NK-92 (cell line): ENCODE data around the gene AQP11.
"Not testable (repeated sequence)": the region's sequence is repeated elsewhere in the genome, so short reads cannot be mapped to it uniquely, and the experiment has no call there.

ENCODE experiments used
- DNase-seq: peaks from one replicate; lab custom pipeline; 2025; ENCODE audit not compliant: unreplicated experiment; lab: John Stamatoyannopoulos, UW

The AQP11 gene, protein sequence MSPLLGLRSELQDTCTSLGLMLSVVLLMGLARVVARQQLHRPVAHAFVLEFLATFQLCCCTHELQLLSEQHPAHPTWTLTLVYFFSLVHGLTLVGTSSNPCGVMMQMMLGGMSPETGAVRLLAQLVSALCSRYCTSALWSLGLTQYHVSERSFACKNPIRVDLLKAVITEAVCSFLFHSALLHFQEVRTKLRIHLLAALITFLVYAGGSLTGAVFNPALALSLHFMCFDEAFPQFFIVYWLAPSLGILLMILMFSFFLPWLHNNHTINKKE

DNA sequence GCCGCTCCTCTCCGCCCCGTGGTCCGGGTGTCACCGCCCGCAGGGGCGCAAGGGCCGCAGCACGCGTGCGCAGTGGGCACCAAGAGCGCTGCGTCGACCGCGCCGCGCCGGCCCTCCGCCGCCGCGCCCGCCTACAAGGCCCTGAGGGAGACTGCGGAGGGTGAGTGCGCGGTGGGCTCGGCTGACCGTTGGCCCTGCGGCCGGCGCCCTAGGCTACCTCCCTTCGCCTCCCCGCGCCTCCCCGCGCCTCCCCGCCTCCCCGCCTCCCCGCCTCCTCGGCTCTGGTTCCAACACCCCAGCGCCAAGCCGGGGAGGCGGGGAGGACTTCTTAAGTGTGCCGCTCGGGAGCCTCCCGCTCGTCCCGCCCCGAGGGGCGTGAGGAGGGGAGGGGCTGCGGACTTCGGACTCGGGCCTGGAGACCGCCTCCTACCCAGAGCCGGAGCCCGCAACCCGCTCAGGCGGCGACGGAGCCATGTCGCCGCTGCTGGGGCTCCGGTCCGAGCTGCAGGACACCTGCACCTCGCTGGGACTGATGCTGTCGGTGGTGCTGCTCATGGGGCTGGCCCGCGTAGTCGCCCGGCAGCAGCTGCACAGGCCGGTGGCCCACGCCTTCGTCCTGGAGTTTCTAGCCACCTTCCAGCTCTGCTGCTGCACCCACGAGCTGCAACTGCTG, at the start of gene AQP11:
AQP11 (plus strand) TSS at position 433 of the 673 bp plus-strand sequence; CDS start at position 473, 40 bp downstream.
- DNase-seq: no peak

DNA sequence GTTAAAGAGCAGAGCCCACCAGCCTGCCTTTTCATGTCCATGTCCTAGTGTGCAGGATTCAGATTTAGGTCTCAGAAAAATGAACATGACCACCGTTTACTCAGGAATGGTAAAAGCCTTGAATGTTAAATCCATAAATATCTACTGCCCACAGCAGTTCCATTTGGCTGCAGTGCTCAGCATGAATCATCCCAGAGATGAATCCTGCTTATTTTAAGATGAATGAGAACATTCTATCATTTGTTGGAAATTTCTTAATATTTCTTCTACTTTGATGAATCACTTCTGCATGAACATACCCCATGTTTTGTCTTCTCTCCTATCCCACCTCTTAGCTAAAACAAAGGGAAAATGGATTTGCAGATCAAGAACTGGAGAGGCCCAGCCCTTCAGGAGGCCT, 47.5 kb upstream of the AQP11 start:
- no peak for DNase-seq

DNA sequence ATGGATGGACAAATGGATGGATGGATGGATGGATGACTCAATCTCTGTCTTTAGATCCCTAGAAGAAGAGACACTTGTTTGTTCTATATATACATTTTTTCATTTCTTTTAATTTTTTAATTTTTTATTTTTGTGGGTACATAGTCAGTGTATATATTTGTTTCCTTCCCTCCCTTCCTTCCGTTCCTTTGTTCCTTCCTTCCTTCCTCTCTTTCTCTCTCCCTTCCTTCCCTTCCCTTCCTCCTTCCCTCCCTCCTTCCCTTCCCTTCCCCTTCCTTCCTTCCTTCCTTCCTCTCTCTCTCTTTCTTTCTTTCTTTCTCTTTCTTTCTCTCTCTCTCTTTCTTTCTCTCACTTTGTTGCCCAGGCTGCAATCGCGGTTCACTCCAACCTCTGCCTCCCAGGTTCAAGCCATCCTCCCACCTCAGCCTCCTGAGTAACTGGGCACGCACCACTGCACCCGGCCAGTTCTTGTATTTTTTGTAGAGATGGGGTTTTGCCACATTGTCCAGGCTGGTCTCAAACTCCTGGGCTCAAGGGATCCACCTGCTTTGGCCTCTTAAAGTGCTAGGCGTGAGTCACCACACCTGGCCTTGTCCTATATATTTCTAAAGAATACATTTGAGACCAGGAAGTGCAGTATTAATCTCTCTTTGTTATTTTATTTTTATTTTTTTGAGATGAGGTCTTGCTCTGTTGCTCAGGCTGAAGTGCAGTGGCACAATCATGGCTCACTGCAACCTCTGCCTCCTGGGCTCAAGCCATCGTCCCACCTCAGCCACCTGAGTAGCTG, 42.5 kb upstream of the AQP11 start:
- no peak for DNase-seq

DNA sequence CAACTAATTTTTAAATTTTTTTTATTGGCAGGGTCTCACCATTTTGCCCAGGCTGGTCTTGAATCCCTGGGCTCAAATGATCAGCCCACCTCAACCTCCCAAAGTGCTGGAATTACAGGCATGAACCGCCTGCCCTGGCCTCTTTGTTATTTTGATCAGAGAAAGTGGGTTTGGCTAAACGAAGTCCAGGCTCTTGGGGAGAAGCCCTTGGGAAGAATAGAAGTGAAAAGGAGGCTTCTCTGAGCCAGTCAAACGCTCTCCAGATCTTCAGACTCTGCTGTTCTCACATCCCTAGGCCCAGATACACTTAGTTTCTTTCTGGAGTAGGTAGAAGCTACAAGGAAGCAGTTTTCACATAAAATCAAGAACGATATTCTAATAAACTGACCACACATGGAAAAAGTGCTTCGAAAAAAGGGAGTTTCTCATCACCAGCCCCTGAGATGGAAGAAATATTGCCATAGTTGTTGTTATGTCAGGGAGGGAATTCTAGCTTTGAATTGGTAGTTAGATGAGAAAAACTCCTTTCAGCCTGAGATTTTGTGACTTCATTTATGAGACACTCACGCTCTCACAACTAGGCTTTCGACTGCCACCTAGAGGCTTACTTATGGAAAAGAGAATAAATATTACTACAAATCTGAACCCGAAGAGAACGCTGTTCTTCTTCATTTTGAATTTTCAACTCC, 41.7 kb upstream of the AQP11 start:
- no peak for DNase-seq

DNA sequence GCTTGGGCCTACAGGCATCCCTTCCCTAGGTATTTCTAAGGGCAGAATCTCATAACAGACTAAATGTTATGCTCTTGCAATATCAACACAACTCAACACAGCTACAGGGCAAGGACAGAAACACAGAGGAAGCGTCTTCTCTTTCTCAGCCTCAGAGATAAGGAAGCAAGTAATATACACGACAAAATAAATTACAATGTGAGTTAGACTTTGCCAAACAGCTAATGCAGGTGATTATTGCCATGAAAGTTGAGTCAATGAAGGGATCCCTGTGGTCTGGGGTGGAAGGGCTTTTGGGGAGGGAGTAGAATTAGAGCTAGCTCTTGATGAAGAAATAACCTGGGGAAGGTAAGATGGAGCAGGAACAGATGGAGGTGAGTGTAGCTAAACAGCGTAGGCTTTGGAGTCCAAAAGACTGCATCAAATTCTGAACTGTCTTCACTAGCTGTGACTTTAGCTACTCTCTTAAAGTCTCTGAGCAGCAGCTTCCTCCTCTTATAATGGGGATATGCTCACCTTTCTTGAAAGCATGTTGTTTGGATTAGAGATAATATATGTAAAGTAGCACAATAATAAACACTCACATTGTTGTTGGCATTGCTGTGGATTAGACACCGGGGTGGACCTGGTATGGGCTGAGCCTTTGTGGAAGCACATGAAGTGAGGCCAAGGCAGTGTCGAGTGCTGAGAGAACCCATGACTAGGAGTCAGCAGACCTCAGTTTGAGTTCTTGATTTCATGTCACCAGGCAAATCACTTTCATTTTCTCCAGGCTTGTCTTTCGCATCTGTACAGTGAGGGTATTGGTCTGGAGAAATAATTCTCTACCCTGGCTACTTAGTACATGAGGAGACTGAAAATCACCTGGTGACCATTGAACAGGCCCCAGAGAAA, 41.0 kb upstream of the AQP11 start:
- DNase-seq: no peak

DNA sequence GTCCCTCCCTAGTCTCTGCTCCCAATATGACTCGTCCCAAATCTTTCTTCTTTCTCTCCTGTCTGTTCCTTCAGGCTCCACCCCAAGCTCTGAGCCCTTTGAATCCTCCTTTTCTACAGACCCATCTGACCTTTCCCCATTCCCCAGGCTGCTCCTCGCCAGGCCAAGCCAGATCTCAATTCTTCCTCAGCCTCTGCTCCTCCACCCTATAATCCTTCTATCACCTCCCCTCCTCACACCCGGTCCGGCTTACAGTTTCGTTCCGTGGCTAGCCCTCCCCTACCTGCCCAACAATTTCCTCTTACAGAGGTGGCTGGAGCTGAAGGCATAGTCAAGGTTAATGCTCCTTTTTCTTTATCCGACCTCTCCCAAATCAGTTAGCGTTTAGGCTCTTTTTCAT, 38.3 kb upstream of the AQP11 start:
- DNase-seq: not testable (repeated sequence)

DNA sequence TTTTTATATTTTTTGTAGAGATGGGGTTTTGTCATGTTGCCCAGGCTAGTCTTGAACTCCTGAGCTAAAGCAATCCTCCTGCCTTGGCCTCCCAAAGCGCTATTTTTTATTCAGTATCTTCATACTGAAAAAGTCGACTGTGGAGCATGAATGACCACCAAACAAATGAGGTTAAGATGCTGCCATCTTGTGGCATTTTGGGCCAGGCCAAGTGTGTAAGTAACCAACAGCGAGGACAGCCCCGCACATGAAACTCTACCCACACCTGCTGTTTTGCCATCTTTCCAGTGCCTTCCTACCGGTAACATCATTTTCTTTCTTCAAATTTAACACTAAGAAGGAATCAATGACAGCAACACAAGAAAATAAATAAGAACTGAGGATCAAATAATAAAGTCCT, 32.2 kb upstream of the AQP11 start:
- DNase-seq: no peak

DNA sequence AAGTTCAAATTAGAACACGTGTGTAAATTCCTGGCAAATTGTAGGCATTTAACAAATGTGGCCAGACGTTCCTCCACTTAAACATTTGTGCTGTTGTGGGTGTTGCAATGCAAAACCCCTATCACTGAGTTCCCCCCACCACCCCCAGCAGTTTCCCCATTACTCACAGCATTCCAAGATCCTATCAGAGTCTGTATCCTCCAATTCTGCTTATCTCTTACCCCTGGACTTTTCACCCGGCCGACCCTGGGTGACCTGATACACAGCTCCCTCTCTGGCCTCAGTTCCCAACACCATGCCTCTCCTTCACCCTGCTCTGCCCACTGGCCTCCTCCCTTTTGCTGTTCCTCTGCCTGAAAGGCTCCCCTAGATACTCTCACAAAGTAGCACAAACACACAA, 31.4 kb upstream of the AQP11 start:
- DNase-seq: no peak

DNA sequence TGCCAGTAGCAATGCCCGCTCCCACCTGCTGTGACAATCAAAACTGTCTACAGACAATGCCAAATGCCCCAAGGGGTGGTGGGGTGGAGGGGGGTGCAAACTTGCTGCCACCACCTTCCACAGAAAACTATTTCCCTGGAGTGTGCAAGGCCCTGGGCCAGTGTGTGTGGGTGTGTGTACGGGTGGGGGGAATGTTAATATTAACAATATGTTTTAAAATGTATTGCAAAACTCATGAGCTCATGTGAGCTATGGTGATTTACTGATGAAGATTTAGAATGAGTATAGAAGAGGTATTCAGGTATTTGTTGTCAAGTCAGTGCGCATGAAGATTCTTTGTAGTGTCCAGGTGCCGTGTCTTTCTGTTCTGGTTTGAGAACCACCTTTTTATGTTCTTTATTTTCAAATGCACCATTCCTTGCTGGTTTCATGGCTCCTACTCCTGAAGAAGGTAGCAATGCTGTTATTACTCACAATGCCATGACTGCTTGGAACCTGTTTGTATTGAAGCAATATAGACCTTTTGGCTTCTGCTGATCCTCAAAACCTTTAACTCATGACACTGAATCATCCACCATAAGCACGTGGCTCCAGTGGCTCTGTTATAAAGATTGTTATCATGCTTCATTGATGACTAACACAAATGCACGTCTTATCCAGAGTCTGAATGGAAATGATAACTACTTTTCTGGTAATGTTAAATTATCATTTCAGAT, 29.9 kb upstream of the AQP11 start:
- DNase-seq: no peak

DNA sequence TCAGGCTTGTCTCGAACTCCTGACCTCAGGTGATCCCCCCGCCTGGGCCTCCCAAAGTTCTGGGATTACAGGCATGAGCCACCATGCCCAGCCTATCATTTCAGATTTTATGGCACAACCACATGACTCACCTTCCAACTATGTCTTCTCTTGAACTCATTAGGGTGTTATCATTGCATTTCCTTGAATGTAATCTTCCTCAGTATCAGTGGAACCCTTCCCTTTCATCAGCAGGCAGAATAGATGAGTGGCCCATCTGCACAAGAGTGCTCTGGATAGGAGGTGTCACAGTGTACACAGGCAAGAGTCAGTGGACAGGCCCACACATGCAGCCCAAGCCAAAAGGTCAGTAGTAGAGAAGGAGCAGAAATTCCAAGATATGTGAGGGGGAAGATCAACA, 29.1 kb upstream of the AQP11 start:
- DNase-seq: no peak

DNA sequence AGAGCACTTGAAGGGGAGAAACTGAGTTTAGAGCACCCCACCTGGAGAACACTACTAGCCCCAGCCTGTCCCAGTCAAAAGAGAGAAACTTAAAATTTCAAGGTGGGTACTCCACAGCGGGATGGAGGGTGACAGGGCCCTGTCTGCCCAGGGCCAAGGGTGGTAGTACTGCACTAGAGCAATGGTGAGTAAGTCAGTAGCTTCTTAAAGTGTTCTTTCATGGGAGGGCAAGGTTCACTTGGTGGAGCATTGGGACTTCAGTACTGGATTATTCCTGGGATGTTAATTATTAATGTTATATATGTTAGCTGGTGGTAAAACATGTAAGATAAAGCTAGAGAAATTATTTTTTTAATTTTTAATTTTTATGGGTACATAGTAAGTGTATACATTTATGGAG, 28.5 kb upstream of the AQP11 start:
- no peak for DNase-seq

DNA sequence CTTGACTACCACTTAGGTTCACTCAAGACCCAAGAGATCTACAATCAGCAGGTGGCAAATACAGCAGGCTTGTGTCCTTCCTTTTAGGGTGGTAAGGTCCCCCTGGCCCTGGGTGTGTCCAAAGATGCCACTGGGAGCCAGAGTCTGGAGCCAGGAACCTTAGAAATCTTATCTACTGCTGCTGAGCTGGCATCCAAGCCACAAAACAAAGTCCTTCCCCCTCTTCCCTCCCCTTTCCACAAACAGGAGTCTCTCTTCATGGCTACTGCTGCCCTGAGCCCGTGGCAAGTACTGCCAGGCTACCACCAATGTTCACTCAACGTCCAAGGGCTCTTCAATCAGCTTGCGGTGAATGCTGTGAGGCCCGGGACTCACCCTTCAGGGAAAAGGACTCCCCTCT, 21.4 kb upstream of the AQP11 start:
- DNase-seq: no peak

DNA sequence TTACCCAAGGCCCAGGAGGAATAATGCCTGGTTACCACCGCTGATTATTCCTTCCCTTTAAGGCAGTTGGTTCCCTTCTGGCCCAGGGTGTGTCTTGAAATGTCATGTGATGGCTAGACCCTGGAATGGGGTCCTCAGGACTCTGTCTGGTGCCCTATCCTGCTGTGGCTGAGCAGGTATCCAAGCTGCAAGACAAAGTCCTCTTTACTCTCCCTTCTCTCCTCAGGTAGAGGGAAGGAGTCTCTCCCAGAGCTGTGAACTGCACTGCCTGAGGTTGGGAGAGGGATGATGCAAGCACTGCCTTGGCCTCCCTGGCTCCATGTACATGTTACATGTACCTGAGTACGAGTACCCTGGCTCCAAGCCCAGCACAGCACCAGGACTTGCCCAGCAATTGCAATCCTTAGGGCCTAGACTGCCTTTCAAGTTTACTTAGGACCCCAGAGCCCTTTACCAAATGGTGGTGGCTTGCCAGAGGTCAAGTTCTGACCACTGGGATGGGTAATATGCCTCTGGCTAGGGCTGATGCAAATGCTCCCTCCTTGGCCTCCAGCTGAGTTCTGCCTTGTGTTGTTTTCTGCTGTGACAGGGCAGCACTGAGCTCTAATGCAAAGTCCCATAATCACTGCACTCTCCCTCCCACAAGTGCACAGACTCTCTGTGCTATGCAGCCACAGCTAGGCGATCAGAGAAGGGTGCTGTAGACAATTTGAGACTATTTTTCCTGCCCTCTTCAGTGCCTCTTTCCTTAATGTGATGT, 20.7 kb upstream of the AQP11 start:
- no peak for DNase-seq

DNA sequence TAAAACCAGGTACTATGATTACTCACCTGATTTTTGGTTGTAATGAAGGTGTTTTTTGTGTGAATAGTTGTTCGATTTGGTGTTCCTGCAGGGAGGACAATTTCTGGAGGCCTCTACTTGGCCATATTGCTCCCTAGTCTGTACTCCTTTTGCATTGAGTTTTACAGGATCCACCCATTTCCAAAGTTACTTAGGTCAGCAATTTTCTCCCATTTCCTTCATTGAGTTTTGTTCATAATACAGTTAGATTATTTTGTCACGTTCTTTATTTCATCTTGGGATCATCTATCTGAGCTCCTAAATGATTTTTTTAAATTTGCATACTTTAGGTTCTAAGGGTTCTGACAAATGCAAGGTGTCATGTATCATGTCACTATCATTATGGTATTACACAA, 20.1 kb upstream of the AQP11 start:
- no peak for DNase-seq

DNA sequence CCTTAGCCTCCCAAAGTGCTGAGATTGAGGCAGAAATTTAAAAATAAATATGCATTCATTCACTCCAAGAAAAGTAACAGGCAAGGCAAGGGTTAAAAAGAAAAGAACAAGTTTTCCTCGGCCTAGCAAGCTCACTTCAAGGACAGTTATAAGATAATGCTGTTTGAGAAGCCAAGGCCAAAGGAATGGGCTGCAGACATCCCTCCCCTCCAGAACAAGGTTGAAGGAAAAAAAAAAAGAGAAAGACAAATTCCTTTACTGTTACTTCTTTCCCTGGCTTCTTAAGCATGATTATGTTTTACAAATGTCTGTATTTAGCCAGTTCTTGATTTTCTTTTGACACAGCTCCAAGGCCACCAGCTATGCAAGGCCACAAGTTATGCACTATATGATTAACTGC, 18.9 kb upstream of the AQP11 start:
- DNase-seq: not testable (repeated sequence)

DNA sequence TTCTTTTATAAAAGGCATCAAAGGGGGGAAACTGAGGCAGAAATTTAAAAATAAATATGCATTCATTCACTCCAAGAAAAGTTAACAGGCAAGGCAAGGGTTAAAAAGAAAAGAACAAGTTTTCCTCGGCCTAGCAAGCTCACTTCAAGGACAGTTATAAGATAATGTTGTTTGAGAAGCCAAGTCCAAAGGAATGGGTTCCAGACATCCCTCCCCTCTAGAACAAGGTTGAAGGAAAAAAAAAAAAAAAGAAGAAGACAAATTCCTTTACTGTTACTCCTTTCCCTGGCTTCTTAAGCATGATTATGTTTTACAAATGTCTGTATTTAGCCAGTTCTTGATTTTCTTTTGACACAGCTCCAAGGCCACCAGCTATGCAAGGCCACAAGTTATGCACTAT, 14.3 kb upstream of the AQP11 start:
- not testable (repeated sequence) for DNase-seq

DNA sequence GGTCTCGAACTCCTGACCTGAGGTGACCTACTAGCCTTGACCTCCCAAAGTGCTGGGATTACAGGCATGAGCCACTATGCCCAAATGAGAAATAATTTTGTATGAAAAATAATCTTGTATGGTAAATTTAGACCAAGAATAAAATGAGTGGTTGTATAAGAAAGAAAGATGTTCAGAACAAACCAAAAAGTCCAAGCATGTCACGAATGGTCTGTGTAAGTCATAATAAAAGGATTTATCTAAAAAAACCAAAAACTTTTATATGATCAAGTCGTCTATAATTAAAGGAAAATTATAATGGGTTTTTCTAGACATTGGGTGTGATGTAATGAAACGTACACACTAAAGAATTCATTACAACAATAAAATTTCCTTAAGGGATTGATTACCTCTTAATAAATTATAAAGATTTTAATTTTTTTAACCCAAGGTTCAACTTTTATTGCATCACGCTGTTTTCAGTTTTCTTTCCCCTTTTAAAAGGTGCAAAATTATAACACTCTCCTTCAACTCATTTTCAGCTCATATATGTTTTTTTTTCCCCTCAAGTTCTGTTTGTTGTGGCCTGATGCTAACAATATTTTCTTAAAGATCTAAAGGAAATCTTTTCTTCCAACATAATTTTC, 8.9 kb upstream of the AQP11 start:
- no peak for DNase-seq

DNA sequence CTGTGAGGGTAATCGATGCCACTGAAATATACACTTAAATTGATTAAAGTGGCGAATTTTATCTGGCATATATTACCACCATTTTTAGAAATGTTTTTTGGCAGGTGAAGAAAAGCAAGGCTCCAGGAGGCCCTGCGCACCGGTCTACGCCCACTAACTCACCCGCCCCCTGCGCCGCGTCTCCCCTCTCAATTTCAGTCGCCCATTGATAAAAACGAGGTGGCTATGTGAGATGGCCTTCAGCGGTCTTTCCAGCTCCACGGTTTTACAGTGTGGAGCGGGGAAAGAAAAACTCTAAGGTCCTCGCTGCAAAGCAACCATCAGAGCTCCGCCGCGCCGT, 602 bp upstream of the AQP11 start:
- DNase-seq: no peak
